Measurements from ENCODE around the gene ARHGAP10. TPM values are rescaled to one million over a fixed set of nuclear protein-coding genes. Genes with fewer than 3 reads are reported as not detected.

Gene ARHGAP10
- total RNA-seq, 2 donors from 2014 or later: 41.4 to 46.5 TPM

DNA sequence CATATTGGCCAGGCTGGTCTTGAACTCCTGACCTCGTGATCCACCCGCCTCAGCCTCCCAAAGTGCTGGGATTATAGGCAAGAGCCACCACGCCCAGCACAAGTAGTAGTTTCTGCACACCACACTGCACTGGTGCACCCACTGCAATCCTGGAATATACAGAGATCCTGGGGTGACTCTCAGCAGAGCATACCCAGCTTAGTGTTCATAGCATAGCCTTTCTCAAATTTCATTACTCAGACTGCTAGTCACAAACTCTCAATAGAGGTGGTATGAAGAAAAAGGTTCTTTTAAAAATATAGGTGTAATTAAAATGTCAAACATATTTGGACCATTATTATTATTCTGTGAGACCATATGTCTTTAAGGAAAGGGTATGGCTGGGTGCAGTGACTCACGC is 6.2 kb upstream of the ARHGAP10 start:
- ATAC-seq: no peak
- no peak for DNase-seq
- intact Hi-C loops (cut with DNase I): no loop called here

DNA sequence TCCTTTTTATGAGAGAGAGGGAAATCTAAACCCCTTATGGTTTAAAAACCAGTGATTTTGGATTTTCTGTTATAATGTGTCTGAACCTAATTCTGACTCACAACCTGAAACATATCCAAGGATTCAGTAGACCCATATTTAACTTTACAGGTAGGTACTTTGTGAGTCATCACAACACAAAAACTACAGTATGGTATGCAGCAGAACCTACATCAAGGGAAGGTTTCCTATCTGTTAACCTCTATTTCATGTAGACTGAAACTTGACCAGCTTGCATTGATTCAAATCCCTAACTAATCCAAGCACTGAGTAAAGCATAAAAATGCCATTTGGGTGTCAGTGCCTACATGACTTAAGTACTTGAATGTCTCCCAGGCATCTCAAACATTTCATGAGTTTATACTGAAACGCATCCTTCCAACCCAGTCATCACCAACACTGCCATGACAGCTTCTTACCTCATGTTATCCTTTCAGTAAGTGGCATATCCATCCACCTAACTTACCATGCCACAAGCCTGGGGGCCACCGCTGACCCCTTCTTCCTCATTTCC is 4.3 kb upstream of the ARHGAP10 start:
- intact Hi-C loops (cut with DNase I): no loop called here
- ATAC-seq: no peak
- no peak for DNase-seq

DNA sequence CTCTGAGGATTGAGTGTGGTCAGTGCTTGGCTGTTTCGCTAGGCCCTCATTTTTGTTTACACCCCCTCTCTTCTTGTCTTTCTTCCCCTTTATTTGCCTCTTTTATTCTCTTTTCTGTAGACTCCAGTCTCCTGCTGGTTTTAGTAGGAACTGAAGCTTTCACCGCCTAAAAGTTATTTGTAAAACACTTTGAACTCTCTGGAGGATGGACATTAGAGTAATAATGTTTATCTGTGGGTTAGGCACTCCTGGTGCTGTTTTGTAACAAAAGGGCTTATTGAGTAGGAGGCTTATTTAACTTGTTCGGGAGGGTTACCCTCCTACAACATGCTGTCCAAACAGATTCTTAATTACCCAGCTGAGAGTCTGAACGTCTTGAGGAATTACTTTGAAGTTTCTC is 1.6 kb upstream of the ARHGAP10 start:
- ATAC-seq (no peak), DNase-seq (no peak)
- intact Hi-C loops (cut with DNase I): loop anchor here (5.0 to 10.0 kb wide), 3 partner anchors 104 to 137 kb away; no protein-coding TSS in a partner anchor

DNA sequence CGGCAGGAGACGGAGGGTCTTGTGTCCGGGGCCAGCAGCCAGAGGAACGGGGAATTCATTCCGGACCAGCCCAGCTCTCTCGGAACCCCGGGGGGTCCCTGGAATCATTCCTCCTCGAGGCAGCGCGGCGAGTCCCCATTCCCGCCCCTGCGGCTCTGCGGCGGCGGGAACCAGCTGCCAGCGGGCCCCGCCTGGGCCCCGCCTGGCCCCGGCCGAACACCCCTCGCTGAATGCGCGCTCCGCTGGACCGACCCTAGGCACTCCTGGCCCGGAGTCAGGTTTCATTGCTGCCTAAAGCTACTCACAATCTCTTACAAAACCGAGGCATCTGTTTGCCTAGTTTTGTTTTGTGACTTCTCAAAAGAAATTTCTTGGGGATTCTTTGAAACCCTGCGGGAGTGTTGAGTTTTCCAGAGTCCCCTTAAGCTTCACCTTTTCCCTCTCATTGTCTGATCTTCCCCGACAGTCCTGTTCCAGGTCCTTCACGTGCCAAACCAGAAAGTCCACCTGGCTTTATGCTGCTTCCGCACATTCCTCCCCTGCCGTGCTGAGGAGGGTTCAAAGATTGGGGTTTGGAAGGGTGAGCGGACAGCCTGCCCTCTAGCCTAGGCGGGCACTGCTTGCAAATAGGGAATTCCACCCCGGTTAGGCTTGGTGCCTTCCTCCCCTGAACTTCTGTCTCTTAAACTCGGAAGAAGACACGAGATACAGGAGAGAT is 789 bp downstream of the ARHGAP10 start:
- peak; percentile 65 to 73 for ATAC-seq
- intact Hi-C loops (cut with DNase I): loop anchor here (5.0 to 10.0 kb wide), 3 partner anchors 102 to 135 kb away; no protein-coding TSS in a partner anchor
- DNase-seq: peak; percentile 55

DNA sequence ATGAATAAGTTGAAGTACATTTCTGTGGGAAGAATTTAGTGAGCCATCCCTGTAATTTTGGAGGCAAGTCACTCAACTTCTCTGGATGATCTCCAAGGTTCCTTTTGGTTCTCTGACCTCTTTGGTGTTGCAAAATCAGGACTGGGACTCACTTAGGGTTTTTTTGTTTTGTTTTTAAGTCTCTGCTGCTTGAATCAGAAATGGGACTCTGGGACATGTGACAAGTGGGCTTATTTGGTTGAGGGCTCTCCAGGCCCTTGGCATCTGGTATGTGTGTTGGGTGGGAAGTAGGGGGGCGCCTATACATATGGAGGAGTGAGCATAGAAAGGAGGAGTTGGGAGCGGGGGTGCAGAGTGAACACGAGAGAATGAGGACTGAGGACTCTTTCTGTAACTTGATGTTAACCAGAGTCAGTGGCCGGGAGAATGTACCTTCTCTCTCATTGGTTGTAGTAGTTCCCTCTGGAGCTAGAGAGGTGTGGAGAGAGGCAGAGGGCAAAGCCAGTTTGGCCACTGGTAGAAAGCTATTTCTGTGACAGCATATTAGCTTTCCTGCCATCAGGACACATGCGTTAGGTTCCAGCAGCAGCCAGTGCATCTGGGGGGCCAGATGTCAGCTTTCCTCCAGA is 1.9 kb downstream of the ARHGAP10 start:
- no peak for DNase-seq
- peak in 1 of 2 donors; percentile 4 for ATAC-seq
- intact Hi-C loops (cut with DNase I): loop anchor here (5.0 to 10.0 kb wide), 3 partner anchors 101 to 133 kb away; no protein-coding TSS in a partner anchor

DNA sequence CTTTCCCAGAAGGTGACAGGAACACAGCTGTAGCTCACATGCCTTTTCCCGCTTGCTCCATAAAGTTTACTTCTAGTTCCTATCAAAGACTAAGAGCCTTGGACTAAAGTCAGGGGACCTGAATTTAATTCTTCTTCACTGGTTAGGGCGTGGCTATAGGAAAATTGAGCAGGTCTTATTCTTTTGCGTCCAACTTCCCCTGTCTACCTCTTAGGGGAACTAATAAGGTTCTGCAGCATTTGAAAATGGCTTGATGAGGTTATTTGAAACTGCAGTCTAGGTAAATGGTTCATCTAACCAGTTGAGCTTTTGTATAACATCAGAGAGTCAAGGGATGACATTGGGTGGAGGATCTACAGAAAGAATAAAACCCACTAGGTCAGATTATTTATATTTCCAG is 2.6 kb downstream of the ARHGAP10 start:
- no peak for ATAC-seq
- intact Hi-C loops (cut with DNase I): loop anchor here (5.0 to 10.0 kb wide), 3 partner anchors 100 to 133 kb away; no protein-coding TSS in a partner anchor

DNA sequence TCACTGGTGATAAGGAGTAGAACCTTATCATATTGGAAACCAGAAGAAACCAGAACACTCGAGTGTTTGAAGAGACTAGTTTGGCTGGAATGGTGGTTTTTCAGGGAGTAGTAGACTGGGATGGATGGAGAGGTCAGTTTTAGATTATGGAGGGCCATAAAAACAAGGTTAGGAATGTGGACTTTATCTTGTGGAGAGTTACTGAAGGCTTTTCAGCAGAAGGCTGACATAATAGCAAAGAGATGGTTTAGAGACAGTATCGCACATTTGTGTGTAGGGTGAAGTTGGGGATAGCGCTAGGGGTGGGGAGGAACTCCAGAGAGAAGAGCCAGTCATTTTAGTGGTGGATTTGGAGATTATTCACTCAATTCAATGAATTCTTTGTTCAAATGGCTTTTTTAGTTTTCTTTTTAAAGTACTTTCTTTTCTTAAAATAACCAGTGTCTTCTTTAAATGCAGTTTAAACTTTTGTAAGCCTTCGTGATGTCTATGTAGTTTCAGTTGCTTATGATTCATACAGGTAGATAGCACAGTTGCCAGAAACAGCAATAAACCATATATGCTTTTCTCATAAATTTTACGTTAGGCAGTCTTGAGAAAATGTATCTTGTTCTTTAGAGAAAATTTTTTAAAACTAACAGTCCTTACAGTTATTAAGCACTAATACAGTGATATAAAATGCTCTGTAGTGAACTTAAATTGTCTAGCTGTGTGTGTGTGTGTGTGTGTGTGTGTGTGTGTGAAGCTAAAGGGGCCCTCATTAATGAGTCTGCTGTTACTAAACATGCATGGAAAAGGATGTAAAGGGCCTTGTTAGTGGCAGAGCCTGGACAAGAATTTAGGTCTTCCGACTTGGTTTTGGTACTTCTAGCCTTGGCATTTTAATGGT is 3.8 kb downstream of the ARHGAP10 start:
- intact Hi-C loops (cut with DNase I): loop anchor here in 1 of 2 donors (10.0 kb wide), 1 partner anchor 99 kb away; no protein-coding TSS in a partner anchor

More for the DNA sequence above, 2.6 kb downstream of the ARHGAP10 start:
- DNase-seq: no peak

DNA sequence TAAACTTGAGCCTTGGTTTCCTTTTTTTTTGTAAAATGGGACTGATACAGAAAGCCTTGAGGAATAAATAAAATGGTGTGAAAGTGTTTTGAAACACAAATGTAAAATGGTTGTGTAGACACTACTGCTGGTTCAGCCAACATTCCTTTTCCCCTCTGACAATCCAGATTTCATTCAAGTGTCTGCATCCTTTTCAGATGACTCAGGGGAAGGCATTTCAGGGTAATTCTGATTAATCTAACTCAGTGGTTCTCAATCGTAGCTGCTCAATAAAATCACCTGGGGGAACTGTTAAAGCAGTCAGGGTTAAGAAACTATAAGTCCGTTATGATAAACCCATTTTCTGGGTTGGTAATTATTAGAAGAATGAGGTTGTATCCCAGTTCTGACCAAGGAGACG is 4.6 kb downstream of the ARHGAP10 start:
- ATAC-seq: no peak
- intact Hi-C loops (cut with DNase I): loop anchor here in 1 of 2 donors (10.0 kb wide), 1 partner anchor 98 kb away; no protein-coding TSS in a partner anchor
- no peak for DNase-seq

More for the DNA sequence above, 3.8 kb downstream of the ARHGAP10 start:
- DNase-seq: no peak
- ATAC-seq: no peak

DNA sequence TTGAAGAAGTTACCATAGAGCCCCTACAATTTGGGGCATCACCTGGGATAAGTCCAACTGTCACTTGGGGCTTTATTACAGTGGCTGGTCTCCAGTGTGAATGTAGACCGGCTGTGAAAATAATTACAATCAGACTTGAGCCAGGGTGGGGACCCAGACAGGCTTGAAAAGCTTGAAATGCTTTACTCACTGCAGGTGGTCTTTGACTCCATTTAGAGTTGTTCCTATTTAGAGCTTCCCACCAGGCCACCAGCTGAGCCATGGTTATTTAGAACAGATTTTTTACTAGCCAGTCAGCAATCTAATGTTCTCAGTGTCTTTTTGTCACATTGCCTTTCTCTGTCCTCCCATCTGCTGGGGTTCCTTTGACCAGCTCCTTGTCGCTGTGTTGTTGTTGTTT is 5.7 kb downstream of the ARHGAP10 start:
- DNase-seq (no peak), ATAC-seq (no peak)
- intact Hi-C loops (cut with DNase I): loop anchor here in 1 of 2 donors (10.0 kb wide), 1 partner anchor 97 kb away; no protein-coding TSS in a partner anchor

DNA sequence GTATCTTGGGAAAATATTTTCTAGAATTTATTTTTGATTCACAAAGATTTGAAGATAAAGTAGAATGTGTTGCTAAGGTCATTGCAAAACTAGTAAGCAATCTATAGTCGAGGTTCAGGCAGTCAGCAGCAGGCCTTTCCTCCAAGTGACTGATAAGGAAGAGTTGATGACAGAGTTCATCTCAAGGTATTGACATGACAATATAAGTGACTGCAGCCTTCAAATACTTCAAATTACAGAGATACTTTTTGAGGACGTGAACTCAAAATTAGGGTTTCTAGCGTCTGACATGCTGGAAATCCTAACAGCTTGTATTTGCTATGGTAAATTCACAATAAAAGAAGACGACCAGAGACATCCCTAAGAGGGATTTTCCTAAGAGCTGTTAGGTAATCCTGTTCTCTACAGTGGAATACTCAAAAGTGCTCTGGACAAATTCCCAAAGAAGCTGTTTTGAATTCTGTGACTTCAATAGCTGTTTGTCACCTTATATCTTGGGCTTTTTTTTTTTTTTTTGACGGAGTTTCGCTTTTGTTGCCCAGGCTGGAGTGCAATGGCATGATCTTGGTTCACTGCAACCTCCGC is 7.4 kb downstream of the ARHGAP10 start:
- intact Hi-C loops (cut with DNase I): loop anchor here in 1 of 2 donors (10.0 kb wide), 1 partner anchor 95 kb away; no protein-coding TSS in a partner anchor
- peak in 1 of 2 donors; percentile 29 for ATAC-seq

DNA sequence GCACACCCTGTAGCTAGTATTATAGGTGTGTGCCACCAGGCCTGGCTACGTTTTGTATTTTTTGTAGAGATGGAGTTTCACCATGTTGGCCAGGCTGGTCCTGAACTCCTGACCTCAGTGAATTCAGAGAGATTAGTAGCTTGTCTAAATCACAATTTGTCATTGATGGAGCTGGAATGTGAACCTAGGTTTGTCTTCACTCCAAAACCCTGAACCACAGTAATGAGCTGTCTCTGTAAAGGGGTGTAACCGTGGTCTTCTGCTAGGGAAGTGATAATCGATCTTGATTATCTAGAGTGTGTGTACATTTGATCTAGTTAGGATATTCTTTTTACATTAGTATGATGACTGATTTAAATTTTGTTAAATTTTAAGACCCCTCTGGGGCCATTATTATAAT is 8.3 kb downstream of the ARHGAP10 start:
- DNase-seq (no peak), ATAC-seq (no peak)

More for the DNA sequence above, 7.4 kb downstream of the ARHGAP10 start:
- DNase-seq: no peak

DNA sequence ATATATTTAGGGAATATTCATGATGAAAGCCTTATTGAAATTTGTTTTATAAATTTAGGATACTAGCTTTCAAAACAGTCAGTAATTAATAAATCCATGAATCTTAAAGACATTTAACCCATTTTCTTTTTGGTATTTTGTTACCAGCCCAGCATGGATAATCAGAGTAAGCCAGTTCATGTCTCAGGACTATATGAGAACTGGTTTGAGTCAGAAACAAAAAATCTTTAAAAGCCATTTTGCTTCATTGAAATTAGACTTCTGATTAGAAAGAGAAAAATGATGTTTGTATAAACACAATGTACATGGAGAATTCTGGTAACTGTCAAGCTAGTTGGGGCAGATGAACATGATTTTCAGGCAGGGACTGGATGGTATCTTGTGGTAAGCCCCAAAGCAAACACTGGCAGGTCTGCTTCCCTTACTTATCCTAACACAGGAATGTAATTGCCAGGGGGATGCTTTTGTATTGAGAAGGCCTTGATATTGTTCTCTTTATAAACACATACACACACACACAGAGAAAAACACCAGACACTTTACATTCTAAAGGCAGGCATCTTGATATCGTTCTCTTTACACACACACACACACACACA is 9.4 kb downstream of the ARHGAP10 start:
- intact Hi-C loops (cut with DNase I): no loop called here
- ATAC-seq (no peak), DNase-seq (no peak)

More for the DNA sequence above, 8.3 kb downstream of the ARHGAP10 start:
- intact Hi-C loops (cut with DNase I): no loop called here

DNA sequence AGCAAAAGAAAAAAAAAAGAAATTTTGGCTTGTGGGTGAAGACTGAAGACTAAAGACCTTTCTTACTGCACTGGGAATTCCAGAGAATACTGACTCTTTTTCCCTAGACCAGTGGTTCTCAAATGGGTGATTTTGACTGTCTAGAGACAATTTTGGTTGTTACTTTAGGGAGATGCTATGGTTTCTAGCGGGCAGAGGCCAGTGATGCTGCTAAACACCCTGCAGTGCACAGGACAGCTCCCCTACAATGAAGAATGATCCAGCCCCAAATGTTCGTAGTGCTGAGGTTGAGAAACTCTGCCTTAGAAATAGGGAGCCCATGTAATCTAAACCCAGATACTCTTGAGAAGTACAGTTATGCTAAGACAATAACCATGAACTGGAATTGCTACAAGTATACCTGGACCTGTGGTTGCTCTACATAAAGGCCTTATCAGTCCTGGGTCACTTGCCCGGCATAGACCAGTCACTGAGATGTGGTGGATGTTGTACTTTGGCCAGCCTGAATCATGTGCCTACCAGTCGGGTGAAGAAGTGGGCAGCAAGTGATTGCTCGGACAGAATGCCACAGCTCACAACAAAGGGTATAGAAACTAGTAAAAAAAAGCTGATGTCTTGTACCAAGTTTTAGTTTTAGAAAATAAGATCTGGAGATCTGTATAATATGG is 16.0 kb downstream of the ARHGAP10 start:
- intact Hi-C loops (cut with DNase I): no loop called here
- ATAC-seq: peak; percentile 27 to 68
- DNase-seq: no peak

DNA sequence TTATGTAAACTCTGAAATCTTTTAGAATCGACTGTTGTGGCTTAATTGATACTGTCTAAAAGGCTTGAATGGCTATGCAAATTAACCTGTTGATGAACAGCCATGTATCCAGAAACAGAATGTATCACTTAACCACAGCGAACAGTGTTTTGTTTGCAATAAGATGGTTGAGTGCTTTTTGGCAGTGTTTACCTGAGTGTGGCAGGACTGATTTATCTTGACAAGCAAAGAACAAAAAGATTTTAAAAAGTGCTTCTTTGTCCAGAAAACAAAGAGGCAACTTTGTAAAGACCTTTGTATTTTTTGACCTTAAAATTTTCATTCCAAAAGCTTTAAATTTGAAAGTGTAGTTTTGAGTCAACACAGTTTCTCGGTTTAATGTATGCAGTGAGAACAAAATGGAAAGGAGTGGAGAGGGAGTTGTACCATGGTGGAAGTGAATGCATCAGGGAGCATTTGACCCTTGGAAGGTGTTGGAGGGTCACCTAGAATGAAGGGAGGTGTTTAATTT is 18.0 kb downstream of the ARHGAP10 start:
- intact Hi-C loops (cut with DNase I): no loop called here
- DNase-seq (no peak), ATAC-seq (no peak)

DNA sequence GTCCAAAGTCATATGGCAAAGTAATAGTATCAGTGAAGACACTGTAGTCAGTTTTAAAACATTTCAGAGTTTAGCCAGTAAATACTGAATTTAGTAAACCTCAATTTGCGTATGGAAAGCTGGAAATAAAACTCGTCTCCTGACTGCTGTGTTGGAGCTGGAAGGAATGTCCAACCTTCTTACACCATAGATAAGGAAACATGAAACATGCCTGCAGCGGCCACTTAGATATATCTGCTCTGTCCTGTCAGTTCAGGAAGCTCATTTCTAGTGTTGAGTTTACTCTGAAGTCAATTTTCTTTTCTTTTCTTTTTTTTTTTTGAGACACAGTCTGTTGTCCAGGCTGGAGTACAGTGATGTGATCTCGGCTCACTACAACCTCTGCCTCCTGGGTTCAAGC is 21.2 kb downstream of the ARHGAP10 start:
- DNase-seq: no peak
- intact Hi-C loops (cut with DNase I): no loop called here
- peak in 1 of 2 donors; percentile 31 for ATAC-seq

DNA sequence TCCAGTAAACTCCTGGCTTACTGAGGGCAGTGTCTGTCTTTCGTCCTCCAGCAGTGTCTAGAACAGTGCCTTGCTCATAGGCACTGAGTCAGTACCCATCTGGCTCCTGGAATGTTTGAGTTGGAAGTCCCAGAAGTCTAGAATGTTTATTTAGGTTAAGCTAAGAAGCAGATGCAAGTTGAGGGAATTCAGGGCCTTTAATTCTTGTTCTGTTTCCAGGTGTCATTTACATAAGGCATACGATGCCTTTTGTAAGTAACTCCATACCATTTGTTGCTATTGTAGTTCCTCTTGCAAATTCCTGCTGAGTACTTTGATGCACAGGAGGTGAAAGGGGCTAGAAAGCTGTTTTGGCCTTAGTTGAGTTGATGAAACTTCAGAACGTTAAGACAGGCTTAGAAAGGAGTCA is 22.2 kb downstream of the ARHGAP10 start:
- intact Hi-C loops (cut with DNase I): no loop called here
- ATAC-seq (peak in 1 of 2 donors; percentile 75), DNase-seq (no peak)

DNA sequence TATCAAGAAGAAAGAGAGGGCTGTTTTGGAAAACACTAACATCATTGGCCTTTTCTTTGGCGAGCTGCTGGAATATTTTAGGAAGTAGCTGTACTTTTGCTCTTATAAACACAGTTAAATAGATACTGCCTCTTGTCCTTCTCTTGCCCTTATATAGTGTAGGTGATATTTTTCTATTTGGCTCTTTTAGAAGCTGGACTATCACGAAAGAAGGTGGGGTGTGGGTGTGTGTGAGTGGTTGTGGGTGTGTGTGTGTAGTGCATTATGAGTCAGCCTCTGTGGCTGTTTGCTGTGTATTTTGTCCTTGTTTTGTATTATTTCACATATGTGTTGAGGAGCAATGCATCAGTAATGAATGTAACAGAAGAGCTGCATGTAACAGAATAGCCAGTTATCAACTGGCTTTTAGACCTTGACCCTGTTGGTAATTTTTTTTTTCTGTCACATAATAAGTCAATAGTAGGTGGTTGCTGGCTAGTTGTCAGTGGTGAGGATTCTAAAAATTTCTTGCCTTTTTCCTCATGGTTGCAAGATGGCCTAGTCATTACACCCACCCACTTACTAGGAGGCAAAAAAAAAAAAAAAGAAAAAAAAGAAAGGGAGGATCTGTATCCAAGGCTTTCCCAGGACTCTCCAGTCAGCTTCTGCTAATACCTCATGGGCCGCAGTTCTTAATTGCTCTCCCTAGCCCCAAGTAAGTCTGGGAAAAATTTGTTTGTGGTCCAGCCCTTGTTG is 23.8 kb downstream of the ARHGAP10 start:
- intact Hi-C loops (cut with DNase I): no loop called here
- DNase-seq (no peak), ATAC-seq (peak; percentile 35 to 67)

All from left cardiac atrium (tissue), 4 donors.